Measurements from ENCODE around the gene FBLN2. TPM values are rescaled to one million over a fixed set of nuclear protein-coding genes. Genes with fewer than 3 reads are reported as not detected.

The FBLN2 gene
- total RNA-seq, 1 donor from 2014 or later, result 32.9 TPM

- Histone ChIP-seq H3K9me3 (no peaks in the 10 kb centered on the region), H3K27me3 (no peaks in the 10 kb centered on the region), H3K27ac (no peak overlapping the region), H3K4me1 (no peaks in the 10 kb centered on the region), H3K36me3 (no peaks in the 10 kb centered on the region), H3K4me3 (no peak overlapping the region)
- no peak for TF ChIP-seq CTCF (IDR thresholded peaks at IDR 0.05)
- DNase-seq, result no peak
- intact Hi-C loops (cut with DNase I), result no loop called here
- ATAC-seq, result no peak
Observed at GRCh38 chr3:13568515-13569028, 19.6 kb downstream of the FBLN2 start.

GRCh38 chr3:13569201-13569600, 20.3 kb downstream of the FBLN2 start:
- DNase-seq (no peak), ATAC-seq (no peak)
- TF ChIP-seq CTCF (IDR thresholded peaks at IDR 0.05), result no peak

GRCh38 chr3:13569641-13570390, 20.9 kb downstream of the FBLN2 start:
- Histone ChIP-seq H3K27me3 (no peaks in the 10 kb centered on the region), H3K4me1 (no peaks in the 10 kb centered on the region), H3K4me3 (no peak overlapping the region), H3K27ac (no peak overlapping the region), H3K9me3 (no peaks in the 10 kb centered on the region), H3K36me3 (no peaks in the 10 kb centered on the region)
- intact Hi-C loops (cut with DNase I), result no loop called here
- TF ChIP-seq CTCF (IDR thresholded peaks at IDR 0.05), result no peak
- ATAC-seq (no peak), DNase-seq (no peak)

More at GRCh38 chr3:13569201-13569600, 20.3 kb downstream of the FBLN2 start:
- Histone ChIP-seq H3K4me3 (no peak overlapping the region), H3K4me1 (no peaks in the 10 kb centered on the region), H3K27me3 (no peaks in the 10 kb centered on the region), H3K9me3 (no peaks in the 10 kb centered on the region), H3K27ac (no peak overlapping the region), H3K36me3 (no peaks in the 10 kb centered on the region)
- intact Hi-C loops (cut with DNase I), result no loop called here

GRCh38 chr3:13570391-13571194, 21.7 kb downstream of the FBLN2 start:
- H3K4me1 ChIP-seq, result no peaks in the 10 kb centered on the region
- no peak overlapping the region for H3K27ac ChIP-seq
- DNase-seq (no peak), ATAC-seq (no peak)
- intact Hi-C loops (cut with DNase I), result no loop called here
- no peaks in the 10 kb centered on the region for H3K9me3 ChIP-seq
- H3K4me3 ChIP-seq, result no peak overlapping the region
- H3K27me3 ChIP-seq, result no peaks in the 10 kb centered on the region
- TF ChIP-seq CTCF (IDR thresholded peaks at IDR 0.05), result no peak
- H3K36me3 ChIP-seq, result no peaks in the 10 kb centered on the region

GRCh38 chr3:13571264-13571663, 22.3 kb downstream of the FBLN2 start:
- ATAC-seq (no peak), DNase-seq (no peak)
- H3K4me3 ChIP-seq, result no peak overlapping the region
- intact Hi-C loops (cut with DNase I), result no loop called here
- H3K27me3 ChIP-seq, result no peaks in the 10 kb centered on the region
- no peaks in the 10 kb centered on the region for H3K36me3 ChIP-seq
- TF ChIP-seq CTCF (IDR thresholded peaks at IDR 0.05), result no peak
- H3K4me1 ChIP-seq, result no peaks in the 10 kb centered on the region
- H3K27ac ChIP-seq, result no peak overlapping the region
- H3K9me3 ChIP-seq, result no peaks in the 10 kb centered on the region

Data from upper lobe of right lung (tissue), 1 donor.